SW480 (cell line): ENCODE measurements around the gene VWA8.

Experiments used
- DNase-seq: peaks from one replicate; pipeline ENCODE4 v3.0.0-alpha.2; 2016; ENCODE audit warnings: low spot score

VWA8 gene

GRCh38 chr13:41742917-41743552 is 217.9 kb downstream of the VWA8 start:
- peak; percentile 9 for DNase-seq

GRCh38 chr13:41740479-41740878 is 220.4 kb downstream of the VWA8 start:
- no peak for DNase-seq

- no peak for DNase-seq
Measured at GRCh38 chr13:41722684-41723535, 238.0 kb downstream of the VWA8 start.

- DNase-seq = no peak
Measured at GRCh38 chr13:41720839-41721561, 239.9 kb downstream of the VWA8 start.

GRCh38 chr13:41716236-41716635 is 244.7 kb downstream of the VWA8 start:
- DNase-seq = no peak

GRCh38 chr13:41713405-41713804 is 247.5 kb downstream of the VWA8 start:
- DNase-seq = no peak

- DNase-seq = no peak
Measured at GRCh38 chr13:41710771-41711170, 250.1 kb downstream of the VWA8 start.

- no peak for DNase-seq
Measured at GRCh38 chr13:41709511-41709910, 251.4 kb downstream of the VWA8 start.

GRCh38 chr13:41708713-41709112 is 252.2 kb downstream of the VWA8 start:
- DNase-seq = no peak

GRCh38 chr13:41707194-41707821 is 253.6 kb downstream of the VWA8 start:
- no peak for DNase-seq

- DNase-seq = no peak
Measured at GRCh38 chr13:41706152-41706551, 254.8 kb downstream of the VWA8 start.

GRCh38 chr13:41702540-41702939 is 258.4 kb downstream of the VWA8 start:
- no peak for DNase-seq

GRCh38 chr13:41701676-41702075 is 259.2 kb downstream of the VWA8 start:
- DNase-seq = no peak

GRCh38 chr13:41700790-41701310 is 260.1 kb downstream of the VWA8 start:
- DNase-seq = no peak

- no peak for DNase-seq
Measured at GRCh38 chr13:41699759-41700158, 261.1 kb downstream of the VWA8 start.

- DNase-seq = no peak
Measured at GRCh38 chr13:41697578-41697977, 263.3 kb downstream of the VWA8 start.

GRCh38 chr13:41696163-41697003 is 264.5 kb downstream of the VWA8 start:
- peak; percentile 81 for DNase-seq

- DNase-seq = no peak
Measured at GRCh38 chr13:41694545-41695301, 266.2 kb downstream of the VWA8 start.

GRCh38 chr13:41693434-41693833 is 267.5 kb downstream of the VWA8 start:
- no peak for DNase-seq

GRCh38 chr13:41691274-41691673 is 269.6 kb downstream of the VWA8 start:
- DNase-seq = no peak
